Measurements from ENCODE around the gene KCNE5. TPM values are rescaled to one million over a fixed set of nuclear protein-coding genes. Genes with fewer than 3 reads are reported as not detected.

The KCNE5 gene
- total and polyA plus RNA-seq, 10 of the 15 experiments (the other 5 are each of a cell fraction or from before 2014, with no cell fraction given): 0.08 to 0.54 (median 0.40) TPM

DNA sequence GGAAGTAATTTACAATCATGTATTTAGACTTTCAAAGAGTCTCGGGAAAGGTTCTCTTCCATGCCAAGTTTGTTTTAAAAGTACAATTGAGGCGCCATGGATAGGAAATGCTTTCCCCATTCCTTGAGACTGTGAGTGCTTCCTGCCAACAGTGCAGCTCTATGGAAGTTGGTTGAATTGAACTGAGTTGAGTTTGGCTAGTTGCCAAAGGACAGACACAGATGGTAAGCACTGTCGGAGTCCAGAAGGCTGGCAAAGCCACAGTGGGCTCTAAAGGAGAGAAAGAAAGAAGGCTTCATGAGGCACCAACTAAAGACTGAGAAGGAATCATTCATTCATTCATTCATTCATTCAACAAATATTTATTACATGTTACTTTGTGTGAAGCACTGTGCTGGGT, 4.3 kb upstream of the KCNE5 start:
- no peaks in the 10 kb centered on the region for H3K4me1 ChIP-seq (ENCODE audit: control insufficient read depth, insufficient read depth, low read length)
- no peak for DNase-seq (ENCODE audit: low read depth, low spot score)
- no peak overlapping the region for H3K27ac ChIP-seq (ENCODE audit: control insufficient read depth, insufficient read depth)
- ChIA-PET RAD21 (ENCODE audit: unreplicated experiment) (interaction anchor here (1.0 kb wide), 1 partner anchor 258 kb away, joined by 5 read pairs; no protein-coding TSS in a partner anchor), CTCF (interaction anchor here (1.5 kb wide), 1 partner anchor 262 kb away, joined by 5 read pairs; no protein-coding TSS in a partner anchor), SMC1A (ENCODE audit: uncharacterized antibody, unreplicated experiment) (interaction anchor here (0.6 kb wide), 1 partner anchor 196 kb away, joined by 3 read pairs; no protein-coding TSS in a partner anchor), POLR2A (no interaction called here)
- no peaks in the 10 kb centered on the region for H3K36me3 ChIP-seq (ENCODE audit: control insufficient read depth in 2 of 2, insufficient read depth in 2 of 2, low read length in 1 of 2)
- no peak overlapping the region for H2AFZ ChIP-seq (ENCODE audit: control insufficient read depth, low read depth, low read length)
- no peak for TF ChIP-seq NR2F1 (conservative IDR thresholded peaks at IDR 0.05)
- peak; percentile 81 for TF ChIP-seq ZNF24 (IDR thresholded peaks at IDR 0.05)
- TF ChIP-seq, protein P1, sequence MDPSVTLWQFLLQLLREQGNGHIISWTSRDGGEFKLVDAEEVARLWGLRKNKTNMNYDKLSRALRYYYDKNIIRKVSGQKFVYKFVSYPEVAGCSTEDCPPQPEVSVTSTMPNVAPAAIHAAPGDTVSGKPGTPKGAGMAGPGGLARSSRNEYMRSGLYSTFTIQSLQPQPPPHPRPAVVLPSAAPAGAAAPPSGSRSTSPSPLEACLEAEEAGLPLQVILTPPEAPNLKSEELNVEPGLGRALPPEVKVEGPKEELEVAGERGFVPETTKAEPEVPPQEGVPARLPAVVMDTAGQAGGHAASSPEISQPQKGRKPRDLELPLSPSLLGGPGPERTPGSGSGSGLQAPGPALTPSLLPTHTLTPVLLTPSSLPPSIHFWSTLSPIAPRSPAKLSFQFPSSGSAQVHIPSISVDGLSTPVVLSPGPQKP (IDR thresholded peaks at IDR 0.05; ENCODE audit: low read depth, low read length): no peak
- TF ChIP-seq ETV6 (conservative IDR thresholded peaks at IDR 0.05 in 1 of 2, IDR thresholded peaks at IDR 0.05 in 1 of 2; ENCODE audit: borderline replicate concordance in 1 of 2, low read depth in 1 of 2): no peak
- 76% methylated on average over 3 of the region's 3 CpGs for WGBS (ENCODE audit: insufficient coverage, insufficient replicate concordance, low lambda C conversion rate, missing lambda C conversion rate)
- no peak for ATAC-seq
- no peaks in the 10 kb centered on the region for H4K20me1 ChIP-seq (ENCODE audit: control insufficient read depth, insufficient read depth)
- H3K79me2 ChIP-seq (ENCODE audit: control insufficient read depth, insufficient read depth, low read length): no peaks in the 10 kb centered on the region
- H3K4me3 ChIP-seq: no peak overlapping the region
- intact Hi-C loops (cut with micrococcal nuclease; ENCODE audit: unreplicated experiment): no loop called here
- H3K9ac ChIP-seq (ENCODE audit: control insufficient read depth, insufficient read depth, low read length): no peak overlapping the region
- no peaks in the 10 kb centered on the region; the same call in 2 of the 3 replicates for H3K9me3 ChIP-seq (replicated peaks; ENCODE audit: control insufficient read depth, insufficient read depth, low read length)
- in situ Hi-C loops (cut with MboI): no loop called here
- FAIRE-seq: no peak
- BruUV-seq (replicated peaks): no TSS peak
- H3K4me2 ChIP-seq (ENCODE audit: control insufficient read depth, insufficient read depth): no peak overlapping the region
- no peaks in the 10 kb centered on the region for H3K27me3 ChIP-seq (replicated peaks in 1 of 2; ENCODE audit: control insufficient read depth in 2 of 2, insufficient read depth in 2 of 2, low read length in 1 of 2)

GRCh38 chrX:109626637-109627036, 1.7 kb upstream of the KCNE5 start:
- POLR2A ChIA-PET: interaction anchor here (0.7 kb wide), 1 partner anchor 55 kb away, joined by 5 read pairs; no protein-coding TSS in a partner anchor
- no peaks in the 10 kb centered on the region for H3K4me1 ChIP-seq (ENCODE audit: control insufficient read depth, insufficient read depth, low read length)
- ATAC-seq: no peak
- no peak overlapping the region for H3K9ac ChIP-seq (ENCODE audit: control insufficient read depth, insufficient read depth, low read length)
- H2AFZ ChIP-seq (ENCODE audit: control insufficient read depth, low read depth, low read length): no peak overlapping the region
- H3K4me3 ChIP-seq: no peak overlapping the region
- SMC1A ChIA-PET (ENCODE audit: uncharacterized antibody, unreplicated experiment): interaction anchor here (1.1 to 2.0 kb wide), 4 partner anchors 9 to 142 kb away, joined by 3 to 6 read pairs (median 4); no protein-coding TSS in a partner anchor
- BruUV-seq (replicated peaks): no TSS peak
- no peak for FAIRE-seq
- no peak overlapping the region for H3K4me2 ChIP-seq (ENCODE audit: control insufficient read depth, insufficient read depth)
- no peaks in the 10 kb centered on the region for H4K20me1 ChIP-seq (ENCODE audit: control insufficient read depth, insufficient read depth)
- DNase-seq (ENCODE audit: low read depth, low spot score): no peak
- no peaks in the 10 kb centered on the region for H3K36me3 ChIP-seq (ENCODE audit: control insufficient read depth in 2 of 2, insufficient read depth in 2 of 2, low read length in 1 of 2)
- RAD21 ChIA-PET (ENCODE audit: unreplicated experiment): interaction anchor here (0.6 kb wide), 1 partner anchor 16 kb away, joined by 3 read pairs; no protein-coding TSS in a partner anchor
- CTCF ChIA-PET: interaction anchor here (0.8 kb wide), 1 partner anchor 141 kb away, joined by 3 read pairs; no protein-coding TSS in a partner anchor
- WGBS (ENCODE audit: insufficient coverage, insufficient replicate concordance, low lambda C conversion rate, missing lambda C conversion rate): 72% methylated on average over 4 of the region's 4 CpGs
- H3K9me3 ChIP-seq (replicated peaks; ENCODE audit: control insufficient read depth, insufficient read depth, low read length): no peaks in the 10 kb centered on the region; the same call in 2 of the 3 replicates
- no peak overlapping the region for H3K27ac ChIP-seq (ENCODE audit: control insufficient read depth, insufficient read depth)
- intact Hi-C loops (cut with micrococcal nuclease; ENCODE audit: unreplicated experiment): no loop called here
- in situ Hi-C loops (cut with MboI): no loop called here
- no peaks in the 10 kb centered on the region for H3K27me3 ChIP-seq (replicated peaks in 1 of 2; ENCODE audit: control insufficient read depth in 2 of 2, insufficient read depth in 2 of 2, low read length in 1 of 2)
- no peaks in the 10 kb centered on the region for H3K79me2 ChIP-seq (ENCODE audit: control insufficient read depth, insufficient read depth, low read length)
- TF ChIP-seq CREM (IDR thresholded peaks at IDR 0.05; ENCODE audit: low read depth): no peak
- TF ChIP-seq NR2C2 (IDR thresholded peaks at IDR 0.05; ENCODE audit: borderline replicate concordance, control insufficient read depth, insufficient read length, low read depth): no peak
- no peak for TF ChIP-seq TCF12 (IDR thresholded peaks at IDR 0.05; ENCODE audit: low read depth, low read length)
- no peak for TF ChIP-seq MEF2A (IDR thresholded peaks at IDR 0.05; ENCODE audit: insufficient read depth, low read depth, low read length)
- TF ChIP-seq IKZF1 (conservative IDR thresholded peaks at IDR 0.05): no peak
- TF ChIP-seq ASH2L (IDR thresholded peaks at IDR 0.05; ENCODE audit: borderline replicate concordance, low read depth): no peak
- no peak for TF ChIP-seq HDAC2 (IDR thresholded peaks at IDR 0.05)
- TF ChIP-seq ZNF207 (IDR thresholded peaks at IDR 0.05; ENCODE audit: borderline replicate concordance): no peak
- no peak for TF ChIP-seq ZNF384 (IDR thresholded peaks at IDR 0.05; ENCODE audit: borderline replicate concordance, low read depth, low read length)
- no peak for TF ChIP-seq CHD4 (IDR thresholded peaks at IDR 0.05)
- TF ChIP-seq RCOR1 (conservative IDR thresholded peaks at IDR 0.05; ENCODE audit: low read depth, low read length): no peak
- no peak for TF ChIP-seq KLF5 (IDR thresholded peaks at IDR 0.05; ENCODE audit: partially characterized antibody)
- TF ChIP-seq TARDBP (IDR thresholded peaks at IDR 0.05; ENCODE audit: borderline replicate concordance): no peak
- no peak for TF ChIP-seq FOS (IDR thresholded peaks at IDR 0.05; ENCODE audit: borderline replicate concordance, extremely low read depth, insufficient read length)
